Peyer's patch (tissue), 4 donors: Measurements from ENCODE around the gene MRPL4. TPM values are rescaled to one million over a fixed set of nuclear protein-coding genes. Genes with fewer than 3 reads are reported as not detected.

Experiments used
- DNase-seq, 3 donors: peaks; one replicate each; pipeline ENCODE4 v3.0.0-alpha.2; 2017 to 2019
- H3K27ac ChIP-seq, 4 donors: fragments of 200-600 bp; sonication (generic); one replicate each; pipeline ENCODE4 v1.5.1; 2016 to 2019
- H3K27me3 ChIP-seq, 2 donors: fragments of 200-600 bp; sonication (generic); one replicate each; pipeline ENCODE4 v1.5.1; 2019
- H3K36me3 ChIP-seq, 3 donors: fragments of 200-600 bp; sonication (generic); one replicate each; pipeline ENCODE4 v1.5.1; 2016 to 2019
- H3K4me1 ChIP-seq, 4 donors: fragments of 200-600 bp; sonication (generic); one replicate each; pipeline ENCODE4 v1.5.1; 2016 to 2019
- H3K4me3 ChIP-seq, 4 donors: fragments of 200-600 bp; sonication (generic); 1 replicate in 3 of 4; 2 replicates in 1 of 4; pipeline ENCODE4 v1.5.1; 2016 to 2019; ENCODE audit warnings: mild to moderate bottlenecking in 1 of 4
- H3K9me3 ChIP-seq, 4 donors: fragments of 200-600 bp; sonication (generic); one replicate each; pipeline ENCODE4 v1.5.1; 2016 to 2019; ENCODE audit warnings: mild to moderate bottlenecking in 1 of 4
- CTCF ChIP-seq, 6 experiments: fragments of 450-650 bp in 4 of 6; fragments of 200-600 bp in 2 of 6; sonication (generic) in 1 of 6; IDR thresholded peaks; one replicate each; pipeline ENCODE4 v1.5.1; 2017 to 2019; ENCODE audit warnings: antibody characterized with exemption in 6 of 6, mild to moderate bottlenecking in 3 of 6, moderate library complexity in 1 of 6
- POLR2A ChIP-seq, 2 donors: fragments of 450-650 bp; IDR thresholded peaks; one replicate each; pipeline ENCODE4 v1.5.1; 2017; ENCODE audit warnings: antibody characterized with exemption in 2 of 2, mild to moderate bottlenecking in 2 of 2, moderate library complexity in 2 of 2
- total RNA-seq, 4 donors: library from RNA; depleted of rRNA; stranded (reverse); fragments of >200 nt; gene quantifications; one replicate each; pipeline ENCODE4 v1.1.0, GENCODE V29; 2016

Gene MRPL4
- total RNA-seq, 4 donors from 2014 or later = 43.8 to 49.6 (median 45.3) TPM

- peaks cover 0 to 15% (median 3%) of the 10 kb centered on the region in 4 donors for H3K4me1 ChIP-seq
- DNase-seq = peak; percentile 87 to 95 (median 88)
- no peaks in the 10 kb centered on the region for H3K36me3 ChIP-seq
- peak overlapping the region; percentile 39 to 56 (median 54) for H3K4me3 ChIP-seq
- no peaks in the 10 kb centered on the region for H3K27me3 ChIP-seq
- peak overlapping the region; percentile 82 to 95 (median 88) for H3K27ac ChIP-seq
- TF ChIP-seq CTCF (IDR thresholded peaks at IDR 0.05) = peak; percentile 95 to 98 (median 97)
- no peak for TF ChIP-seq POLR2A (IDR thresholded peaks at IDR 0.05)
- H3K9me3 ChIP-seq = no peaks in the 10 kb centered on the region
Observed at GRCh38 chr19:10269333-10270179, 17.5 kb downstream of the MRPL4 start.

- no peaks in the 10 kb centered on the region for H3K9me3 ChIP-seq
- peak overlapping the region; percentile 39 to 56 (median 54) for H3K4me3 ChIP-seq
- H3K36me3 ChIP-seq = no peaks in the 10 kb centered on the region
- peaks cover 0 to 15% (median 3%) of the 10 kb centered on the region in 4 donors for H3K4me1 ChIP-seq
- peak overlapping the region; percentile 82 to 95 (median 88) for H3K27ac ChIP-seq
- H3K27me3 ChIP-seq = no peaks in the 10 kb centered on the region
- TF ChIP-seq POLR2A (IDR thresholded peaks at IDR 0.05) (no peak), CTCF (IDR thresholded peaks at IDR 0.05) (no peak)
- DNase-seq = peak; percentile 67 to 94 (median 91)
Observed at GRCh38 chr19:10270180-10270615, 18.2 kb downstream of the MRPL4 start.

- Histone ChIP-seq H3K27ac (peak within 1 kb of the TSS; percentile 82 to 95 (median 88)), H3K9me3 (no peaks in the 10 kb centered on the region), H3K36me3 (no peaks in the 10 kb centered on the region), H3K27me3 (no peaks in the 10 kb centered on the region), H3K4me3 (peak within 1 kb of the TSS; percentile 39 to 56 (median 54)), H3K4me1 (peaks cover 0 to 15% (median 3%) of the 10 kb centered on the region in 4 donors)
- peak; percentile 75 to 94 (median 86) for DNase-seq
- peak in 5 of 6 experiments; percentile 18 to 35 (median 28) for TF ChIP-seq CTCF (IDR thresholded peaks at IDR 0.05)
- peak; percentile 42 to 62 for TF ChIP-seq POLR2A (IDR thresholded peaks at IDR 0.05)
Observed at GRCh38 chr19:10270616-10271394, 18.8 kb downstream of the MRPL4 start, which contains the start of gene ICAM1. ICAM1 (plus strand) TSS chr19:10271120; CDS start chr19:10271160, 40 bp downstream.

- peak overlapping the region; percentile 39 to 56 (median 54) for H3K4me3 ChIP-seq
Observed at GRCh38 chr19:10271543-10272086, 19.6 kb downstream of the MRPL4 start.

GRCh38 chr19:10274589-10274988 lies 22.6 kb downstream of the MRPL4 start:
- Histone ChIP-seq H3K4me3 (no peak overlapping the region), H3K9me3 (no peaks in the 10 kb centered on the region), H3K4me1 (peaks cover 0 to 15% (median 4%) of the 10 kb centered on the region in 4 donors), H3K27me3 (no peaks in the 10 kb centered on the region), H3K36me3 (no peaks in the 10 kb centered on the region), H3K27ac (no peak overlapping the region)
- no peak for TF ChIP-seq CTCF (IDR thresholded peaks at IDR 0.05)
- no peak for DNase-seq

More at GRCh38 chr19:10271543-10272086, 19.6 kb downstream of the MRPL4 start:
- H3K27ac ChIP-seq = peak overlapping the region; percentile 82 to 95 (median 88)
- H3K9me3 ChIP-seq = no peaks in the 10 kb centered on the region
- H3K27me3 ChIP-seq = no peaks in the 10 kb centered on the region
- peaks cover 0 to 15% (median 3%) of the 10 kb centered on the region in 4 donors for H3K4me1 ChIP-seq
- H3K36me3 ChIP-seq = no peaks in the 10 kb centered on the region
- no peak for TF ChIP-seq POLR2A (IDR thresholded peaks at IDR 0.05)
- DNase-seq = peak in 2 of 3 donors; percentile 74 to 75
